GM19193 (cell line): ENCODE measurements around the gene WDR12.

Source experiments
- POLR2A ChIP-seq: IDR thresholded peaks from 4 replicates; pipeline ENCODE4 v1.6.1; 2011; ENCODE audit not compliant: insufficient read depth, insufficient read length; ENCODE audit errors: extremely low read depth

WDR12 gene

DNA sequence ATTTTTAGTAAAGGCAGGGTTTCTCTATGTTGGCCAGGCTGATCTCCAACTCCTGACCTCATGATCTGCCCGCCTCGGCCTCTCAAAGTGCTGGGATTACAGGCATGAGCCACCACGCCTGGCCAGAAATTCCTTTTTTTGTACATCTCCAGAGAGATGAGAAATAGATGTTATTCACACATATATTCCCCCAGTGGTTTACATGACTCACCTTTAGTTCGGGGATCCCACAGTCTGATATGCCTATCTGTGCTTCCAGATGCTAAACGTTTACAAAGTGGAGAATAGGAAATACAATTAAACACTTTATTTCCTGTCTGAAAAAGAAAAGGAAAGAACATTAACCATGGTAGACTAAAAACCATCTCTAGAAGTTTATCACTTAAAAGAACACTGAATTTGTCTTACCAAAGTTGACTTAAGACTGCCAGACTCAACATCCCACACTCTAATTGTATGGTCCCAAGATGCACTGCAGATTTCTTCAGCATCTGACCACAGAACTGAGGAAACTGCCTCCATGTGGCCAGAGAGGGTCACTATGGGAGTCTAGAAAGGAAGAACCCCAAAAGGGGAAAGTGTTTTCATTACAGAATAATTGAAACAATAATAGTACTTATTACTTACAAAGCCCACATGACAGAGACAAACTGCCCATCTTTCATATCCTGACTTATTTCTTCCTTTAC, 27.3 kb downstream of the WDR12 start:
- no peak for TF ChIP-seq POLR2A

DNA sequence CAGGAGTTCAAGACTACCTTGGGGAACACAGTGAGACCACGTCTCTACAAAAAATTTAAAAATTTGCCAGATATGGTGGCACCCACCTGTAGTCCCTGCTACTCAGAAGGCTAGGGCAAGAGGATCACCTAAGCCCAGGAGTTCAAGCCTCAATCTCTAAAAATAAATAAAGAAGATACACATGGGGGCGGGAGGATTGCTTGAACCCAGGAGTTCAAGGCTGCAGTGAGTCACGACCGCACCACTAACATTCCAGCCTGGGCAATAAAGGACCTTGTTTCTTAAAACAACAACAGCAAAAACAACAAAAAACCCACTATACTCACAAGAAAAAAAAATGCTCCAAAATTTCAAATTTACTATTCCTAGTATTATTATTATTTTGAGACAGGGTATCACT, 29.9 kb downstream of the WDR12 start:
- TF ChIP-seq POLR2A = no peak

DNA sequence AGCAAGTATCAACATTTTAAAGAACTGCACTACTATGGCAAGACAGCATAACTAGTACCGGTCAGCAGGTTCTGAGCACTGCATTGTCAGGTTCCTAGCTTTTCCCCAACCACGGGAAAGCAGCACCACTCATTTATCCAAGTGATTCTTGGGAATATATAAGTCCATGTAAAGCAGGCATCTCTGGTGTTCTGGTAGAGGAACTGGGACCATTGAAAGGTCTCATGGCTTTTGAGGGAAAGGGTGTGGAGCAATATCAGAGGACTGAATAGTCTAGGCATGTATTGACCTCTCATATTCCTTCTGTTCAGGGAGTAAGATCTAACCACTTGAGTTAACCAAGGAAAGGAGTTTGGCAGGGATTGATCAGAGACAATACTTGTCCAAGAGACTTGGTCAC, 33.8 kb downstream of the WDR12 start:
- TF ChIP-seq POLR2A = no peak

GRCh38 chr2:202871300-202872141, 40.0 kb downstream of the WDR12 start, which contains the start of gene ICA1L:
TSS of gene ICA1L (minus strand) at chr2:202871766. CDS start at chr2:202829009, 42,757 bp downstream.
- peak; percentile 44 for TF ChIP-seq POLR2A

GRCh38 chr2:202870431-202871299, 40.8 kb downstream of the WDR12 start:
- no peak for TF ChIP-seq POLR2A

DNA sequence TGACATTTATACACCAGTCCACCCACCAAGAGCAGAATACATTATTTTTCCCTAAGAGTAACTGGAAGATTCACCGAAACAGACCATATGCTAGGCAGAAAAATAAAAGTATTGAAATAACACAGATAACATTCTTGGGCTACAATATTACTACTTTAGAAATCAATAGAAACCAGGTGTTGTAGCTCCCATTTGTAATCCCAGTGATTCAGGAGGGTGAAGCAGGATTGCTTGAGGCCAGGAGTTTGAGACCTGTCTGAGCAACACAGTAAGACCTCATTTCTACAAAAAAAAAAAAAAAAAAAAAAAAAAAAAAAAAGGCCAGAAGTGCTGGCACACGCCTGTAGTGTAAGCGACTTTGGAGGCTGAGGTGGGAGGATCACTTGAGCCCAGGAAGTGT, 49.5 kb downstream of the WDR12 start:
- no peak for TF ChIP-seq POLR2A

GRCh38 chr2:202858601-202859000, 52.9 kb downstream of the WDR12 start:
- no peak for TF ChIP-seq POLR2A

DNA sequence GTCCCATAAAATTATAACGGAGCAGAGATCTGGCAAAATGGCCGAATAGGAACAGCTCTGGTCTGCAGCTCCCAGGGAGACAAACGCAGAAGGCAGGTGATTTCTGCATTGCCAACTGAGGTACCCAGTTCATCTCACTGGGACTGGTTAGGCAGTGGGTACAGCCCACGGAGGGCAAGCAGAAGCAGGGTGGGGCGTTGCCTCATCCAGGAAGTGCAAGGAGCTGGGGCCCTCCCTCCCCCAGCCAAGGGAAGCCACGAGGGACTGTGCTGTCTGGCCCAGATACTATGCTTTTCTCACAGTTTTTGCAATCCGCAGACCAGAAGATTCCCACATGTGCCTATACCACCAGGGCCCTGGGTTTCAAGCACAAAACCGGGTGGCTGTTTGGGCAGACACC, 62.7 kb downstream of the WDR12 start:
- TF ChIP-seq POLR2A = no peak

GRCh38 chr2:202847693-202848524, 63.6 kb downstream of the WDR12 start:
- no peak for TF ChIP-seq POLR2A

DNA sequence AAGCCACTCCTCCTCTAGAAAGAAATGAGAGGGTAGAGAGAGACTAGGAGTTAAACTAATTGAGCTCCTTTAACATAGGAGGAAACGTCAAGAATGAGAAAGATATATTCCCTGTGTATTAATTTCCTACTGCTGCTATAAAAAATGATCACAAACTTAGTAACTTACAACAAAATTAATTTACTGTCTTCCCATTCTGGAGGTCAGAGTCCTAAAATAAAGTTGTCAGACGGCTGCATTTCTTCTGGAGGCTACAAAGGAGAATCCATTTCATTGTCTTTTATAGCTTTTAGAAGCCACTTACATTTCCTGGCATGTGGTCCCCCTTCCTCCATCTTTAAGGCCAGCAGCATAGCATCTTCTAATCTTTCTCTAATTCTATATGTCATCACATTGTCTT, 66.8 kb downstream of the WDR12 start:
- TF ChIP-seq POLR2A = no peak

GRCh38 chr2:202842690-202843089, 68.8 kb downstream of the WDR12 start:
- TF ChIP-seq POLR2A = no peak

GRCh38 chr2:202841090-202841867, 70.2 kb downstream of the WDR12 start:
- TF ChIP-seq POLR2A = no peak
